GM12878 (cell line): Measurements from ENCODE around the gene FAM193B.

Source experiments
- CHD2 ChIP-seq: IDR thresholded peaks from 2 replicates; pipeline ENCODE4 v1.6.1; 2011; ENCODE audit warnings: low read depth, low read length, improper control_type of control experiment, borderline replicate concordance
- EP300 ChIP-seq, 2 experiments: fragments of 150-350 bp in 1 of 2; IDR thresholded peaks; 2 replicates each; pipeline ENCODE4 v1.6.1; 2011 to 2012; ENCODE audit warnings: low read depth in 2 of 2, low read length in 2 of 2, borderline replicate concordance in 1 of 2, improper control_type of control experiment in 1 of 2, inconsistent platforms in 1 of 2; ENCODE audit not compliant: control insufficient read depth in 1 of 2
- KDM1A ChIP-seq: fragments of 200-600 bp; sonication (generic); IDR thresholded peaks from 2 replicates; pipeline ENCODE4 v1.6.1; 2016; ENCODE audit warnings: borderline replicate concordance
- MTA3 ChIP-seq: IDR thresholded peaks from 2 replicates; pipeline ENCODE4 v1.6.1; 2012; ENCODE audit warnings: low read length, inconsistent platforms, borderline replicate concordance
- MXI1 ChIP-seq: fragments of 150-350 bp; IDR thresholded peaks from 2 replicates; pipeline ENCODE4 v1.6.1; 2011; ENCODE audit warnings: low read depth, mild to moderate bottlenecking, inconsistent platforms, low read length, improper control_type of control experiment
- POLR2A ChIP-seq: IDR thresholded peaks from 2 replicates; pipeline ENCODE4 v1.6.1; 2011; ENCODE audit warnings: low read depth, mild to moderate bottlenecking, low read length
- STAT1 ChIP-seq: fragments of 450-650 bp; conservative IDR thresholded peaks from 2 replicates; pipeline ENCODE4 v1.6.1; 2014; ENCODE audit warnings: antibody characterized with exemption, mild to moderate bottlenecking
- TF ChIP-seq, protein P1 (sequence below): IDR thresholded peaks from 2 replicates; pipeline ENCODE4 v1.6.1; 2011; ENCODE audit warnings: mild to moderate bottlenecking, low read depth, low read length, moderate library complexity; ENCODE audit not compliant: insufficient replicate concordance
- TF ChIP-seq, protein P2 (sequence below): fragments of 450-650 bp; IDR thresholded peaks from 2 replicates; pipeline ENCODE4 v1.6.1; 2018; ENCODE audit warnings: mild to moderate bottlenecking, low read depth, moderate library complexity; ENCODE audit not compliant: partially characterized antibody
- TF ChIP-seq, protein P3 (sequence below): IDR thresholded peaks from 2 replicates; pipeline ENCODE4 v1.6.1; 2011; ENCODE audit warnings: low read depth, mild to moderate bottlenecking, low read length, moderate library complexity, borderline replicate concordance; ENCODE audit errors: extremely low read depth
- TF ChIP-seq, protein P4 (sequence below), 3 experiments: IDR thresholded peaks in 2 of 3; conservative IDR thresholded peaks in 1 of 3; 2 replicates each; pipeline ENCODE4 v1.5.1; 2011; ENCODE audit warnings: low read depth in 3 of 3, low read length in 3 of 3, mild to moderate bottlenecking in 3 of 3, control low read depth in 2 of 3, moderate library complexity in 2 of 3, inconsistent platforms in 1 of 3, mixed read lengths in 1 of 3; ENCODE audit not compliant: control insufficient read depth in 2 of 3, insufficient read depth in 1 of 3; ENCODE audit errors: extremely low read depth in 1 of 3
- TF ChIP-seq, protein P5 (sequence below): fragments of 450-650 bp; formaldehyde crosslinking; IDR thresholded peaks from 2 replicates; pipeline ENCODE4 v1.4.0; 2020; ENCODE audit warnings: mild to moderate bottlenecking, moderate library complexity

DNA sequence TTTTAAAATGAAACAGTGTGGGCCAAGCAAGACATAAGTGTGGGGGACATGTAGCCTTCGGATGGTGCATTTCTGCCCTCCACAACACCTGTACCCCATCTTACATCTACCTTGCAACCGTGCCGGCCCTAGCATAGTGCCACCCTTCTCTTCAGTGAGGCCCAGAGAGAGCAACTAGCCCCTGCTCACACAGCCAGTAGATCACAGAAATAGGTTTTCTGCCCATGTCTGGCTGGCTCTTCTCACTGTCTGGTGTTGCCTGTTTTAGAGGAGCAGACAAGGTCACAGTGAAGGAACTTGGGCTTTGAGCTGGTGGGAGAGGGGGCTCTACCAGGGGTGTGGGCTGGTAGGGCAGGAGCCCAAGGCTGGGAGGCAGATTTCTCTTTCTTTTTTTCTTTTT, 68.1 kb downstream of the FAM193B start:
- TF ChIP-seq KDM1A (no peak), EP300 (IDR thresholded peaks at IDR 0.05; ENCODE audit: borderline replicate concordance in 1 of 2, control insufficient read depth in 1 of 2, low read depth in 2 of 2, low read length in 2 of 2) (no peak), STAT1 (no peak), CHD2 (no peak), POLR2A (no peak), MXI1 (no peak), MTA3 (no peak)
- TF ChIP-seq, protein P1, sequence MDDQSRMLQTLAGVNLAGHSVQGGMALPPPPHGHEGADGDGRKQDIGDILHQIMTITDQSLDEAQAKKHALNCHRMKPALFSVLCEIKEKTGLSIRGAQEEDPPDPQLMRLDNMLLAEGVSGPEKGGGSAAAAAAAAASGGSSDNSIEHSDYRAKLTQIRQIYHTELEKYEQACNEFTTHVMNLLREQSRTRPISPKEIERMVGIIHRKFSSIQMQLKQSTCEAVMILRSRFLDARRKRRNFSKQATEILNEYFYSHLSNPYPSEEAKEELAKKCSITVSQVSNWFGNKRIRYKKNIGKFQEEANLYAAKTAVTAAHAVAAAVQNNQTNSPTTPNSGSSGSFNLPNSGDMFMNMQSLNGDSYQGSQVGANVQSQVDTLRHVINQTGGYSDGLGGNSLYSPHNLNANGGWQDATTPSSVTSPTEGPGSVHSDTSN: no peak
- TF ChIP-seq, protein P2, sequence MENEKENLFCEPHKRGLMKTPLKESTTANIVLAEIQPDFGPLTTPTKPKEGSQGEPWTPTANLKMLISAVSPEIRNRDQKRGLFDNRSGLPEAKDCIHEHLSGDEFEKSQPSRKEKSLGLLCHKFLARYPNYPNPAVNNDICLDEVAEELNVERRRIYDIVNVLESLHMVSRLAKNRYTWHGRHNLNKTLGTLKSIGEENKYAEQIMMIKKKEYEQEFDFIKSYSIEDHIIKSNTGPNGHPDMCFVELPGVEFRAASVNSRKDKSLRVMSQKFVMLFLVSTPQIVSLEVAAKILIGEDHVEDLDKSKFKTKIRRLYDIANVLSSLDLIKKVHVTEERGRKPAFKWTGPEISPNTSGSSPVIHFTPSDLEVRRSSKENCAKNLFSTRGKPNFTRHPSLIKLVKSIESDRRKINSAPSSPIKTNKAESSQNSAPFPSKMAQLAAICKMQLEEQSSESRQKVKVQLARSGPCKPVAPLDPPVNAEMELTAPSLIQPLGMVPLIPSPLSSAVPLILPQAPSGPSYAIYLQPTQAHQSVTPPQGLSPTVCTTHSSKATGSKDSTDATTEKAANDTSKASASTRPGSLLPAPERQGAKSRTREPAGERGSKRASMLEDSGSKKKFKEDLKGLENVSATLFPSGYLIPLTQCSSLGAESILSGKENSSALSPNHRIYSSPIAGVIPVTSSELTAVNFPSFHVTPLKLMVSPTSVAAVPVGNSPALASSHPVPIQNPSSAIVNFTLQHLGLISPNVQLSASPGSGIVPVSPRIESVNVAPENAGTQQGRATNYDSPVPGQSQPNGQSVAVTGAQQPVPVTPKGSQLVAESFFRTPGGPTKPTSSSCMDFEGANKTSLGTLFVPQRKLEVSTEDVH: no peak
- TF ChIP-seq, protein P3, sequence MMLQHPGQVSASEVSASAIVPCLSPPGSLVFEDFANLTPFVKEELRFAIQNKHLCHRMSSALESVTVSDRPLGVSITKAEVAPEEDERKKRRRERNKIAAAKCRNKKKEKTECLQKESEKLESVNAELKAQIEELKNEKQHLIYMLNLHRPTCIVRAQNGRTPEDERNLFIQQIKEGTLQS: no peak
- TF ChIP-seq, protein P4, sequence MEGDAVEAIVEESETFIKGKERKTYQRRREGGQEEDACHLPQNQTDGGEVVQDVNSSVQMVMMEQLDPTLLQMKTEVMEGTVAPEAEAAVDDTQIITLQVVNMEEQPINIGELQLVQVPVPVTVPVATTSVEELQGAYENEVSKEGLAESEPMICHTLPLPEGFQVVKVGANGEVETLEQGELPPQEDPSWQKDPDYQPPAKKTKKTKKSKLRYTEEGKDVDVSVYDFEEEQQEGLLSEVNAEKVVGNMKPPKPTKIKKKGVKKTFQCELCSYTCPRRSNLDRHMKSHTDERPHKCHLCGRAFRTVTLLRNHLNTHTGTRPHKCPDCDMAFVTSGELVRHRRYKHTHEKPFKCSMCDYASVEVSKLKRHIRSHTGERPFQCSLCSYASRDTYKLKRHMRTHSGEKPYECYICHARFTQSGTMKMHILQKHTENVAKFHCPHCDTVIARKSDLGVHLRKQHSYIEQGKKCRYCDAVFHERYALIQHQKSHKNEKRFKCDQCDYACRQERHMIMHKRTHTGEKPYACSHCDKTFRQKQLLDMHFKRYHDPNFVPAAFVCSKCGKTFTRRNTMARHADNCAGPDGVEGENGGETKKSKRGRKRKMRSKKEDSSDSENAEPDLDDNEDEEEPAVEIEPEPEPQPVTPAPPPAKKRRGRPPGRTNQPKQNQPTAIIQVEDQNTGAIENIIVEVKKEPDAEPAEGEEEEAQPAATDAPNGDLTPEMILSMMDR (IDR thresholded peaks at IDR 0.05 in 2 of 3, conservative IDR thresholded peaks at IDR 0.05 in 1 of 3; ENCODE audit: control insufficient read depth in 2 of 3, extremely low read depth in 1 of 3, insufficient read depth in 1 of 3, low read depth in 3 of 3, low read length in 3 of 3): no peak
- TF ChIP-seq, protein P5, sequence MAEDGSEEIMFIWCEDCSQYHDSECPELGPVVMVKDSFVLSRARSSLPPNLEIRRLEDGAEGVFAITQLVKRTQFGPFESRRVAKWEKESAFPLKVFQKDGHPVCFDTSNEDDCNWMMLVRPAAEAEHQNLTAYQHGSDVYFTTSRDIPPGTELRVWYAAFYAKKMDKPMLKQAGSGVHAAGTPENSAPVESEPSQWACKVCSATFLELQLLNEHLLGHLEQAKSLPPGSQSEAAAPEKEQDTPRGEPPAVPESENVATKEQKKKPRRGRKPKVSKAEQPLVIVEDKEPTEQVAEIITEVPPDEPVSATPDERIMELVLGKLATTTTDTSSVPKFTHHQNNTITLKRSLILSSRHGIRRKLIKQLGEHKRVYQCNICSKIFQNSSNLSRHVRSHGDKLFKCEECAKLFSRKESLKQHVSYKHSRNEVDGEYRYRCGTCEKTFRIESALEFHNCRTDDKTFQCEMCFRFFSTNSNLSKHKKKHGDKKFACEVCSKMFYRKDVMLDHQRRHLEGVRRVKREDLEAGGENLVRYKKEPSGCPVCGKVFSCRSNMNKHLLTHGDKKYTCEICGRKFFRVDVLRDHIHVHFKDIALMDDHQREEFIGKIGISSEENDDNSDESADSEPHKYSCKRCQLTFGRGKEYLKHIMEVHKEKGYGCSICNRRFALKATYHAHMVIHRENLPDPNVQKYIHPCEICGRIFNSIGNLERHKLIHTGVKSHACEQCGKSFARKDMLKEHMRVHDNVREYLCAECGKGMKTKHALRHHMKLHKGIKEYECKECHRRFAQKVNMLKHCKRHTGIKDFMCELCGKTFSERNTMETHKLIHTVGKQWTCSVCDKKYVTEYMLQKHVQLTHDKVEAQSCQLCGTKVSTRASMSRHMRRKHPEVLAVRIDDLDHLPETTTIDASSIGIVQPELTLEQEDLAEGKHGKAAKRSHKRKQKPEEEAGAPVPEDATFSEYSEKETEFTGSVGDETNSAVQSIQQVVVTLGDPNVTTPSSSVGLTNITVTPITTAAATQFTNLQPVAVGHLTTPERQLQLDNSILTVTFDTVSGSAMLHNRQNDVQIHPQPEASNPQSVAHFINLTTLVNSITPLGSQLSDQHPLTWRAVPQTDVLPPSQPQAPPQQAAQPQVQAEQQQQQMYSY (CRISPR knock-in tag): no peak
